Measurements from ENCODE around the gene BIRC2. TPM values are rescaled to one million over a fixed set of nuclear protein-coding genes. Genes with fewer than 3 reads are reported as not detected.
A peak's percentile ranks its signal among the peaks of the same experiment; 100 is the strongest.
"Not testable (repeated sequence)": the region's sequence is repeated elsewhere in the genome, so short reads cannot be mapped to it uniquely, and the experiment has no call there.

Gene BIRC2
- total and polyA plus RNA-seq, 2 experiments from 2014 or later: 60.7 to 73.7 TPM

DNA sequence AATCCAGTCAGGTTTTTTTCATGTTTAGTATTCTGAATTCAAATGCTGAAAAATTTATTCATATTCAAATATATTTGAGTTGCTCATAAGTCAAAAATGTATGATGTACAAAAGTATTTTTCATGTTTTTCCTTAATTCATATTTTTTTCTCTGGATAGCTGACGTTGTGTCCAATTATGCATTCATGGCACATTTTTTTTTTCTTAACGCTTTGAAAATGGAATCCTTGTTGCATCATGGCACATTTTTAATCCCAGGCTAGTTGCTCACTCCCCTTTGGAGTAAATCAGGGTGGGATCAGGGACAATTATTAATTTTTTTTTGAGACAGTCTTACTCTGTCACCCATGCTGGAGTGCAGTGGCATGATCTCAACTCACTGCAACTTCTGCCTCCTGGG lies 15.7 kb upstream of the BIRC2 start:
- H3F3A ChIP-seq (ENCODE audit: insufficient read depth): peaks cover 19% of the 10 kb centered on the region
- 88 to 90% methylated on average over 2 of the region's 2 CpGs for WGBS, 2 experiments (ENCODE audit: low coverage in 1 of 2, low lambda C conversion rate in 2 of 2, missing lambda C conversion rate in 2 of 2)
- H3K4me2 ChIP-seq (ENCODE audit: unreplicated experiment): no peak overlapping the region
- no peaks in the 10 kb centered on the region for H3K9me3 ChIP-seq (ENCODE audit: low read depth)
- H3K4me3 ChIP-seq: no peak overlapping the region
- no peak overlapping the region for H3K27ac ChIP-seq
- no peak for DNase-seq
- H3K36me3 ChIP-seq (ENCODE audit: low read depth): no peaks in the 10 kb centered on the region
- H3K79me2 ChIP-seq (ENCODE audit: insufficient read depth): no peaks in the 10 kb centered on the region
- H3K27me3 ChIP-seq (replicated peaks; ENCODE audit: insufficient read depth): no peaks in the 10 kb centered on the region
- H3K9me2 ChIP-seq (ENCODE audit: insufficient read depth): no peaks in the 10 kb centered on the region
- H3K9ac ChIP-seq: no peak overlapping the region
- no peak overlapping the region for H2AFZ ChIP-seq
- H3K4me1 ChIP-seq (ENCODE audit: insufficient read depth): peaks cover 17% of the 10 kb centered on the region
- H4K20me1 ChIP-seq (ENCODE audit: insufficient read depth): no peaks in the 10 kb centered on the region
- no peak for TF ChIP-seq EZH2phosphoT487 (IDR thresholded peaks at IDR 0.05; ENCODE audit: insufficient read depth, low read depth)
- no peak for TF ChIP-seq EZH2 (IDR thresholded peaks at IDR 0.05; ENCODE audit: insufficient read depth, poor library complexity, severe bottlenecking)
- in situ Hi-C loops (cut with MboI): no loop called here

DNA sequence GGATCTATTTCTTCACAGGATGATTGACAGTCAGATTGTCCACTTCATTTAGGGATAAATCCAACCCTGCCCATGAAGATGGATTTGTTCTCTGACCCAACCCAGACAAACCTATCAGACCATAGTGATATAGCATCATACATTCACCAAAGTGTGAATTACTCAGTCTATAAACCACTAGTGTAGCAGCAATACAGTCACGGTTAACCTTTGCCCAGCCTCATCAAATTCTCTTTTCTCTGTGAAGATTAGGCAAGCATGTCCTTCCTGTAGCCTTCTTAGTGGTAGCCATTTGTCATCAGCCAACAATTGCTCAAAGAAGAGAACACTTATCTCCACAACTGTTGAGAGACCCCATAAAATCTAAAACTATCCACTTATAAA lies 14.4 kb upstream of the BIRC2 start:
- no peaks in the 10 kb centered on the region for H3K36me3 ChIP-seq (ENCODE audit: low read depth)
- H4K20me1 ChIP-seq (ENCODE audit: insufficient read depth): no peaks in the 10 kb centered on the region
- no peaks in the 10 kb centered on the region for H3K9me3 ChIP-seq (ENCODE audit: low read depth)
- H3K4me2 ChIP-seq (ENCODE audit: unreplicated experiment): no peak overlapping the region
- H3K27me3 ChIP-seq (replicated peaks; ENCODE audit: insufficient read depth): no peaks in the 10 kb centered on the region
- peaks cover 17% of the 10 kb centered on the region for H3K4me1 ChIP-seq (ENCODE audit: insufficient read depth)
- no peaks in the 10 kb centered on the region for H3K9me2 ChIP-seq (ENCODE audit: insufficient read depth)
- H3K27ac ChIP-seq: no peak overlapping the region
- H3K9ac ChIP-seq: no peak overlapping the region
- H3K4me3 ChIP-seq: no peak overlapping the region
- no peak for DNase-seq
- TF ChIP-seq EZH2 (IDR thresholded peaks at IDR 0.05; ENCODE audit: insufficient read depth, poor library complexity, severe bottlenecking) (no peak), EZH2phosphoT487 (IDR thresholded peaks at IDR 0.05; ENCODE audit: insufficient read depth, low read depth) (no peak)
- 64 to 70% methylated on average over 1 of the region's 1 CpG for WGBS, 2 experiments (ENCODE audit: low coverage in 1 of 2, low lambda C conversion rate in 2 of 2, missing lambda C conversion rate in 2 of 2)
- in situ Hi-C loops (cut with MboI): no loop called here
- no peak overlapping the region for H2AFZ ChIP-seq
- H3K79me2 ChIP-seq (ENCODE audit: insufficient read depth): no peaks in the 10 kb centered on the region
- H3F3A ChIP-seq (ENCODE audit: insufficient read depth): peaks cover 19% of the 10 kb centered on the region

DNA sequence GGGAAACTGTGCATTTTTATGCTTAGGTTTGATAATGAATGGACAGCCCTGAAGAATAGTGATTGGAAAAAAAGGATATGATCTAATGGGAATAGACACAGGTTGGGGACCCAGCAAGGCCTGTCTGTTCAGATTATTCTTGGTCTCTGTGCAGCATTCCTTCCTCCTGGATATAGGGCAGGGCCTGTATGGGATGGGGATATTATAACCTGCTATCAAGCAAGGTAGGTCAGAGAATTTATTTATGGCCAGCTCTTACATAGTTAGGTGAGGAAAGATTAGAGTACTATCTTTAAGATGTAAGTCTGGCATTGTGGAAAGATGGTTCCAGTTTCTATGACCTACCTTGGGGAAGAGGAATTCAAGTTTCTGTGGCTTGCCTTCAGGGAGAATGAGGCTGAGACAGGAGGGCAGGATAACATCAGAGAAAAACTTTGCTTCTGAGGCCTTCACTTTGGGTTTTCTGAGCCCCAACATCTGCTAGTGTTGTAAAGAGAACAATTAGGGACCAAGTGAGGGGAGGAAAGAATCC lies 8.5 kb upstream of the BIRC2 start:
- Histone ChIP-seq H3K36me3 (ENCODE audit: low read depth) (no peaks in the 10 kb centered on the region), H3K4me1 (ENCODE audit: insufficient read depth) (peaks cover 7% of the 10 kb centered on the region; the same call in 1 of the 2 replicates), H2AFZ (no peak overlapping the region), H3K4me3 (no peak overlapping the region), H3K79me2 (ENCODE audit: insufficient read depth) (no peaks in the 10 kb centered on the region), H3K9me3 (ENCODE audit: low read depth) (no peaks in the 10 kb centered on the region), H3K4me2 (ENCODE audit: unreplicated experiment) (no peak overlapping the region), H4K20me1 (ENCODE audit: insufficient read depth) (no peaks in the 10 kb centered on the region), H3K9me2 (ENCODE audit: insufficient read depth) (no peaks in the 10 kb centered on the region), H3K27me3 (replicated peaks; ENCODE audit: insufficient read depth) (no peaks in the 10 kb centered on the region), H3F3A (ENCODE audit: insufficient read depth) (no peaks in the 10 kb centered on the region), H3K9ac (no peak overlapping the region), H3K27ac (no peak overlapping the region)
- DNase-seq: no peak
- in situ Hi-C loops (cut with MboI): no loop called here
- TF ChIP-seq EZH2phosphoT487 (IDR thresholded peaks at IDR 0.05; ENCODE audit: insufficient read depth, low read depth): no peak
- no peak for TF ChIP-seq EZH2 (IDR thresholded peaks at IDR 0.05; ENCODE audit: insufficient read depth, poor library complexity, severe bottlenecking)

DNA sequence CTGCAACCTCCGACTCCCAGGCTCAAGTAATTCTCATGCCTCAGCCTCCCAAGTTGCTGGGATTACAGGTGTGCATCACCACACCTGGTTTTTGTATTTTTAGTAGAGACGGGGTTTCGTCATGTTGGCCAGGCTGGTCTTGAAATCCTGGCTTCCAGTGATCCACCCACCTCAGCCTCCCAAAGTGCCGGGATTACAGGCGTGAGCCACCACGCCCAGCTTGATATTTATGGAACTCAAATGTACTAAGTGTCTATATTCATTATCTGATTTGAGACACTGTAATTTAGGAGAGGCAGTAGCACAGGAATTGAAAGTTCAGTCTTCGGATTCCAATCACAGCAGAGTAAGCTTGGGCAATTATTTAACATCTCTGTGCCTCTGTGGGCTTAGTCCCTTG lies 5.7 kb upstream of the BIRC2 start:
- H3K9me3 ChIP-seq (ENCODE audit: low read depth); H3K9me2 ChIP-seq (ENCODE audit: insufficient read depth); H3K4me2 ChIP-seq (ENCODE audit: unreplicated experiment); H3K79me2 ChIP-seq (ENCODE audit: insufficient read depth); DNase-seq; H3K4me3 ChIP-seq; in situ Hi-C loops (cut with MboI); H3K27ac ChIP-seq; H4K20me1 ChIP-seq (ENCODE audit: insufficient read depth); H3K36me3 ChIP-seq (ENCODE audit: low read depth); H3K27me3 ChIP-seq (replicated peaks; ENCODE audit: insufficient read depth); H3K9ac ChIP-seq: not testable (repeated sequence)
- 77 to 83% methylated on average over 7 of the region's 7 CpGs for WGBS, 2 experiments (ENCODE audit: low coverage in 1 of 2, low lambda C conversion rate in 2 of 2, missing lambda C conversion rate in 2 of 2)
- peak overlapping the region; percentile 53 for H2AFZ ChIP-seq
- peaks cover 17% of the 10 kb centered on the region for H3F3A ChIP-seq (ENCODE audit: insufficient read depth)
- H3K4me1 ChIP-seq (ENCODE audit: insufficient read depth): peaks cover 21% of the 10 kb centered on the region

DNA sequence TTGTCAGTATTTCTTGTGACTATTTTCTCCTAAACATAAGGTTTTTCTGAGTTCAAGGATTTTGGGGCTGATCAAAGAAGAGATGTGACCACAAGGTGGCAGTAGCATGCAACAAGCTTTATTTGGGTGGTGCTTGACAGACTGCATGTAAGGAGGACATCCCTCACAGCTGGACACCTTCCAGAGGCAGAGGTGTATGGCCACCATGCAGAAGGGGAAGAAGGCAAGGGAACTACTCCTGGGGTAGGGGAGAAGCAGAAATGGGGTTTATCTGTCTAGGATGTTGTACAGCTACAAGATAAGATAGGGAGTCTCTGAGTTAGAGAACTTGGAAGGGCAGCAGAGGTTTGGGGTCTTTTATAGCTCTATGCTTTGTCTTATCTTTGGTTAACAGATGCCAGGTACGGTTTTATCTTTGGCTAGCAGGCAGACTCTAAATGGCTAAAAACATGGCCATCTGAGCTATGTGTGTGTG lies 5.1 kb upstream of the BIRC2 start:
- WGBS, 2 experiments (ENCODE audit: low coverage in 1 of 2, low lambda C conversion rate in 2 of 2, missing lambda C conversion rate in 2 of 2): 90 to 92% methylated on average over 1 of the region's 1 CpG
- H3K9me3 ChIP-seq (ENCODE audit: low read depth): no peaks in the 10 kb centered on the region
- peaks cover 21% of the 10 kb centered on the region for H3K4me1 ChIP-seq (ENCODE audit: insufficient read depth)
- no peak overlapping the region for H3K4me2 ChIP-seq (ENCODE audit: unreplicated experiment)
- H3K79me2 ChIP-seq (ENCODE audit: insufficient read depth): 0 out of 2 replicates have a peak, but pooled peaks cover 3% of the 10 kb centered on the region
- H3K36me3 ChIP-seq (ENCODE audit: low read depth): no peaks in the 10 kb centered on the region
- no peak overlapping the region for H3K9ac ChIP-seq
- no peaks in the 10 kb centered on the region for H3K27me3 ChIP-seq (replicated peaks; ENCODE audit: insufficient read depth)
- no peak overlapping the region for H3K27ac ChIP-seq
- H3K9me2 ChIP-seq (ENCODE audit: insufficient read depth): no peaks in the 10 kb centered on the region
- peaks cover 21% of the 10 kb centered on the region for H3F3A ChIP-seq (ENCODE audit: insufficient read depth)
- H3K4me3 ChIP-seq: no peak overlapping the region
- DNase-seq: peak; percentile 90
- H4K20me1 ChIP-seq (ENCODE audit: insufficient read depth): no peaks in the 10 kb centered on the region
- peak overlapping the region; percentile 53 for H2AFZ ChIP-seq
- no peak for TF ChIP-seq EZH2phosphoT487 (IDR thresholded peaks at IDR 0.05; ENCODE audit: insufficient read depth, low read depth)
- in situ Hi-C loops (cut with MboI): no loop called here
